Activated gamma-delta T cell treated with Interleukin-2 at 50 U/mL for 16 hours (primary cell): ENCODE measurements around the gene TBX2.

Experiments
- DNase-seq: peaks from one replicate; pipeline ENCODE4 v3.0.0-alpha.2; 2020

TBX2 gene

GRCh38 chr17:61456061-61456681 lies 56.5 kb downstream of the TBX2 start:
- no peak for DNase-seq

- no peak for DNase-seq
Measured at GRCh38 chr17:61456688-61457225, 57.1 kb downstream of the TBX2 start.

DNA sequence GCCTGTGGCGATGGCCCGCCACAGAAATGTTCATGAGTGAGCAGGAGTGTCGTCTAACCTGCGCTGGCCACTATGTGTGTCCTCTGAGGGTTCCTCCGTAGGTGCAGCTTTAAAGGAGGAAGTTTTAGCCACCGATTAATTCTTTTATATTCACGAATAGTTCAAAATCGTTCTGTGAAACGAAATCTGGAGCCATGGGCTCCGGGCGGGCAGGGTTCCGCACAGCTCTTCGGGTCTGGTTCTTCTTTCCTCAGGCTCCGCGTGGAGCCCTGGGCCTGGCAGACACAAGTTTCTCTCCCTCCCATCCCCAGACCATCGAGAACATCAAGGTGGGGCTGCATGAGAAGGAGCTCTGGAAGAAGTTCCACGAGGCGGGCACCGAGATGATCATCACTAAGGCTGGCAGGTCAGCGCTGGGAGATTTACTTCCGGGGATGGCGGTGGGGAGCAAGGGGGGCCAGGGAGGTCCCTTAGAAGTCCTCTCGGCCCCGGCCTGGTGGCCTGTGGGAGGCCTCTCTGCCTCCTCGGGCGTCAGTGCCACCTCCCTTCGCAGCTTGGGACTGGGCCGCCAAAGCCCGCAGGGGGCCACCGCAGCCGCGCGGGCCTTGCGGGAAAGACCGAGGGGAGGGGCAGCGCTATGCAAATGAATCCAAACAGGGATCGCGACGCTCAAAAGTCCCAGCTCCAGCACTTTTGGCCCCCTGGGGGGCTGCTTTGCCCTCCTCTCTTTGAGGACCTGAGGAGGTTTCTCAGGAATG lies 57.8 kb downstream of the TBX2 start:
- DNase-seq = no peak

- DNase-seq = no peak
Measured at GRCh38 chr17:61458000-61458399, 58.4 kb downstream of the TBX2 start.

GRCh38 chr17:61458421-61459141 lies 58.9 kb downstream of the TBX2 start:
- DNase-seq = no peak
